GM21576 (cell line): Measurements from ENCODE around the gene KLHL21.
"Not testable (repeated sequence)": the region's sequence is repeated elsewhere in the genome, so short reads cannot be mapped to it uniquely, and the experiment has no call there.

Experiments
- ATAC-seq: cut with Tn5 transposase; IDR thresholded peaks from one replicate; pipeline ENCODE4 v1.9.1; 2021; ENCODE audit warnings: mild to moderate bottlenecking, moderate library complexity; ENCODE audit not compliant: unreplicated experiment

KLHL21 gene

DNA sequence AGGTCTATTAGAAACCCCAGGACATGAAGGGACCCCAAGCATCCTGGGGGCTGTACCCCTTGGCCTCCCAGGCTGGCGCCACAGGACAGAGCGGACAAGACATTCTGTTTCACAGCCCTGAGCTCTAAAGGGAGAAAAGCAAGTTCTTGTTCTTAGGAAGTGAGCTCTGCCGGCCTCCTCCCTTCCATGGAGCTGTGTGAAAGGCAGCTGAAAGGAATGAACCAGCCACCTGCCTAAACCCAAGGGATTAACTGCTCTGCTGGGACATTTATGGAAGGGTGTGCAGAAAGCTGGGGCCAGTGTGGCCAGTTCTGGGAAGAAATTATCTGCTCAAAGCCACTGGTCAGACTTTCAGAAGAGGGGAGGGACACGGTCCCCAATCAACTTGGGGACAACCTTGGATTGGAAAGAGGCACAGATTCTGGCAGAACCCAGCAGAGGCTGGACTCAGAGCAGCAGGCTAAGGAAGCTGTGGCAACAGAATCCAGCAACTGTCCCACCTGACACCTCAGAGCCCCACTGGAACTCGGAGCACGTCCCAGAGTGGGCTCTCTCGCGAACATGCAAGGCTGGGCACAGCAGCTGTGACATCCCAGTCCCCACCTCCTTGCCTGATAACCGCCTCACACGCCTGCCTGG lies 2.1 kb downstream of the KLHL21 start:
- ATAC-seq = peak; percentile 7

DNA sequence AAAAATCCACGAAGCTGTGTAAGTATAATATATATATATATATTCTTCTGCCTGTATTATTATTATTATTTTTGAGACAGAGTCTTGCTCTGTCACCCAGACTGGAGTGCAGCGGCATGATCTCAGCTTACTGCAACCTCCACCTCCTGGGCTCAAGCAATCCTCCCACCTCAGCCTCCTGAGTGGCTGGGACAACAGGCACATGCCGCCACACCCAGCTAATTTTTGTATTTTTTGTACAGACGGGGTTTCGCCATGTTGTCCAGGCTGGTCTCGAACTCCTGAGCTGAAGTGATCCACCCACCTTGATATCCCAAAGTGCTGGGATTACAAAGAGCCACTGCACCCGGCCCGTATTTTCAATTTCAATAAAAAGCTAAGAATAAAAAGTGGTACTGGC lies 2.7 kb downstream of the KLHL21 start:
- ATAC-seq = not testable (repeated sequence)

DNA sequence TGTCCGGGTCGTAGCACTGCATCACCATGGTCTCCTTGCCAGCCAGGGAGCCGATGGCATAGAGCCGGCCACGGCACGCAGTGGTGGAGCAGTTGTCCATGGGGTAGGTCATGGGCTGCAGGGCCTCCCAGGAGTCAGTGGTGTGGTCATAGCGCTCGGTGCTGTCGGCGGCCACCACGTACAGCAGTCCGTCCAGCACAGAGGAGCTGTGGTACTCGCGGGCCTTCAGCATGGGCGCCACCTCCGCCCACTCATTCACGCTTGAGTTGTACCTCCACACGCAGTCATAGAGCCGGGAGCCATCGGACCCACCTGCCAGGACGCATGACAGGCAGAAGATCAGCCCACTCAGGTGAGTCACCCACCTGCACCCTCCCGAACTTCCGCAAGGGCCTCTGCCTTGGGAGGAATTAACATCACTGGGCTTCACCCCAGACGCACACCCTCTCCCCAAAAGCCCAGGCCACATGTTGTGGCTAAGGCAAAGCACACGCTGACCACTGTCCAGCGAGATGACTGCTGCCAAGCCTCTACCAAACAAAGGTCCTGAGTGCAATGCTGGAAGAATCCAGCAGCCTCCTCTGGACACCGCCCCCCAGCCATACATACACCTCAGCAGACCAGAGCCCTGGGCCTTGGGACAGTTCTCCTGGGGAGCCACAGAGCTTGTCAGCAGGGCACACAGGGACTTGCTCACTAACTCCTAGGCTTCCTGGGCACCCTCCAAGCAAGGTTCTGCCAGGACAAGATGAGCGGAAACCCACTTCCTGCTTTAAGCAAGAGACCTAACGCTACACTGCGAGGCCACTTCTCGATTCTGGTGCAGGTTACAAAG lies 3.3 kb downstream of the KLHL21 start:
- ATAC-seq = no peak

DNA sequence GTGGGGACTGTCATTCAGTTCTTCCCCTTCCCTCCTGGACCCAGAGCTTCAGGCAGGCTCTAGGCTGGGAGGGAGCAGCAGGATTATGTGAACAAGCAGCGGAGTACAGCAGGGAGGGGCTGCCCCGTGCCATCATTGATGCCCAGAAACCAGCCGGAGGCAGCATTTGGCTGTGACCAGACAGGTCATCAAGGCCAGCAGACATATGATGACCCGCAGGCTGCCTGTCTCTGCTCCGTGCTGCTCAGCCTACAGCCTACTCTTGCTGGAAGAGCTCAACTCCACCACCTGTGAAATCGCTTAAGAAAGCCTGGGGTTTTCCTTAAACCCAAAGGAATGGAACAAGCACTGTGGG lies 4.9 kb downstream of the KLHL21 start:
- no peak for ATAC-seq

DNA sequence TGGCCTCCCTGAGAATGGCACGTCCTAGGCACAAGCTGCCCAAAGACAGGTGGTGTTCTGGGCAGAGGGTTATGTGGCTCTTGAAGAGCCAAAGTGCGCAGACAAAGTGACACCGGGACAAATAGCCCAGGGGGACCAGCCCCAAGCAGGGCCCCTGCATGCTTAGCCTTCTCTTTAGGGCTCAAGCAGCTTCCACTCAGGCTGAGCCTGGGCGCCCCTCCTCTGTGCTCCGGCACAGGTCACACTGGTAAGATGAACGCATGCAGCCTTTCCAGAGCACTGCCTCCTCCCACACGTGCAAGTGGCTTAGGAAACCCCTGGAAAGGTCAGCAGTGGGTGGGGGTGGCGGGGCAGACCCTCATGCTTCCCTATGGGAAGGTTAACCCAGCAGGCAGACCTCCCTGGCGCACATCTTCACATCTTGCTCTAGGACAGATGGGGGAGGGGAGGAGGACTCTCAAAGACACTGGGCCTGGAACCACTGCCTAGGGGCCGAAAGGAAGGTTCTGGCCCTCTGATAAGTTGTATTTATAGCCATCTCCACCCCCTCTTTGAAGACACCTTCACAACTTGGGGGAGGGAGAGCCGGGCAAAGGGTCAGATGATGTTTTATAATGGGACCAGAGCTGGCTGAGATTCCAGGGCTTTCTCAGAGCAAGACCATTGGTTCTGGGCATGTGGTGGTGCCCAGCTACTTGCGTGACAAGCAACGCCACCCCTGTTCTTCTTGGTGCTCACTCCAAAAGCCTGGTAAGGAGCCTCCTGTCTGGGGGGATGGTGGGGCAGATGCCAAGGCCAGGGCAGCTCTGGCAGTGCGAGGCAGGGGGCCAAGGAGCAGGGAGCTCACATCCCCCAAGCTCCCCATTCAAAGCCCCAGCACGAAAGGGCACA lies 5.5 kb downstream of the KLHL21 start:
- ATAC-seq = no peak

DNA sequence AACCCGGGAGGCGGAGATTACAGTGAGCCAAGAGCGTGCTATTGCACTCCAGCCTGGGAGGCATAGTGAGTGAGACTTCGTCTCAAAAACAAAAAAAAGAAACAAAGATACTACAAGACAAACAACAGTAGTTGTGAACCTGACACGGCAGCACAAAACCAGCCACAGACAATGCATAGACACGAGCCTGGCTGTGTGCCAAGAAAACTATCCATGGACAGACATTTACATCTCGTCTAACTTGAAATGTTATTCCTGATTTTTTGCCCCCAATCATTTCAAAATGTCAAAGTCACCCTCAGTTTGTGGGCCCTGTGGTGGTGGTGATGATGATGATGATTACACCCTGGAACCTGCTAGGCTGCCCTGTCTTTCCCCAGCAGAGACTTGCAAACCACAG lies 6.3 kb downstream of the KLHL21 start:
- ATAC-seq = no peak

DNA sequence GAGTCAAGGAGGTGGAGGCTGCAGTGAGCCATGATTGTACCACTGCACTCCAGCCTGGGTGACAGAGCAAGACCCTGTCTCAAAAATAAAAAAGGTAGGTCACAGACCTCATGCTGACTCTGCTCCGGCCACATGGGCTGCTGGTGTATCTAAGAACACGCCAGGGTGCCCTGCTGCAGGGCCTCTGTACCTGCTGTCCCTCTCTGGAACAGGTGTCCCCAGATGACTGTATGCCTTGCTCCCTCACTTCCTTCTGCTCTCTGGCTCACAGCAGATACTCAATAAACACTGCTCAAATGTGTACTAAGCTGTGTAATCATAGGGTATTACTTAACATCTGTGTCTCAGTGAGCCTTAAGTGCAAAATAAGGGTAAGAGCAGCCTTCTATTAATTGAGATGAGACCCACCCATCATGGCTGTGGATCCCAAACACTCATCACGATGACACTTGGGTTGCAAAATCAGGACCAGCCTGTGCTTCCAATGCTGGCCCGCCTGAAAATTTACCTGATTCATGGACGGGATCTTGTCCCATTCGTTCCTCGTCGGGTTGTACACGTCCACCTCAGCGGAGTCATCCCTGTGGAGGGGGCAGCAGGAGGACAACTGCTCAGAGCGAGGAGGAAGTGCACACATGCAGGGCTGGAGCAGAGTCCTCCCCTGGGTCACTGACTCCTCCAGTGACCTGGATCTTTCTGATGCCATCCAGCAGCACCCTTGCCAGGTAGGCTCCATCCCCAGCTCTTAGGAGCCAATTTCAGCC lies 7.5 kb downstream of the KLHL21 start:
- ATAC-seq = no peak

DNA sequence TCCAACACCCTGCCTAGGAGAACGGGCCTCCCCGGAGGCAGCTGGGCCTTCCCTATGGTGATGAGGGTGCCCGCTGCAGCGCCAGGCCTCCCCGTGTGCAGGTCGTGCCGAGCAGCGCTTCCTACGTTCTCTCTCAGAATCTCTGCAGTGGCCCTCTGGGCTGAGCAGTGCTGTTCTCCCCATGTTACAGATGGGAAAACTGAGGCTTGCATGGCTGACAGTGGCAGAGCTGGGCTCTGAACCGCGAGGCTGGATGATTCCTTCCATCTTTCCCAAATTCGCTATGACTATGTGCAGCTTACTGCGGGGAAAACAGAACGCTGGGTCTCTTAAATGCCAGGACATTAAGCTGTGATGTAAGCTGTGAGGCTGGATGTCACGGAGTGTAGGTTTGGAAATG lies 8.9 kb downstream of the KLHL21 start:
- no peak for ATAC-seq

DNA sequence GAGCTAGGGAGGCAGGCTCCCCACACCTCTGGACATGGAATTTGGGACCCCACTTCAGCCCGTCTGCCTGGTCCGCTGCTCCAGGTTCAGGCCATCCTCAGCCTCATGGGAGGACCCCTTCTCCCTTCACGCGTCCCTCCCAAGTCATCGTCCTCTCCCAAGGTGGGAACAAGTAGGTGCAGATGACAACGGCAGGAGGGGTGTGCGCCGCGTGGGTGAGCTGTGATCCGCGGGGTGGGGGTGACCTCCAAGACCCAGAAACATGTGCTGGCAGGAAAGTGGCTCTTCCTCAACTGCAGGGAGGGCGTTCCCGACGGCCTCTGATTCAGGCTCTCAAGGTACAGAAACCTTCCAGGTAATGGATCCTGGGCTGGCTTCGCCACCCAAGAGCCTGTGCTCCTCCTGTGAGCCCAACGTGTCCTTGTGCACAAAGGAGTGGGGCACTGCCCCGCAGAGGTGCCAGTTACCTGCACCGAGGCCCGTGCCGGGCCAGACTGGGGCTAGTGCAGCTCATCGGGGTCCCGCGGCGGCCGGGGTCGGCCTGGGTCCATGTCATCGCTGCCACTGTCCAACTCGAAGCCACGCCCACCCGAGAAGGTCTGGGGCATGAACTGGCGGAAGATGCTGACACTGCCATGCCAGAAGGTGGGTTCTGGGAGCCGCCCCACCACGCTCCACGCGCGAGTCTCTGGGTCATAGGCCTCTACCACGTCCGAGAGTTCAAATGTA lies 9.6 kb downstream of the KLHL21 start:
- no peak for ATAC-seq

DNA sequence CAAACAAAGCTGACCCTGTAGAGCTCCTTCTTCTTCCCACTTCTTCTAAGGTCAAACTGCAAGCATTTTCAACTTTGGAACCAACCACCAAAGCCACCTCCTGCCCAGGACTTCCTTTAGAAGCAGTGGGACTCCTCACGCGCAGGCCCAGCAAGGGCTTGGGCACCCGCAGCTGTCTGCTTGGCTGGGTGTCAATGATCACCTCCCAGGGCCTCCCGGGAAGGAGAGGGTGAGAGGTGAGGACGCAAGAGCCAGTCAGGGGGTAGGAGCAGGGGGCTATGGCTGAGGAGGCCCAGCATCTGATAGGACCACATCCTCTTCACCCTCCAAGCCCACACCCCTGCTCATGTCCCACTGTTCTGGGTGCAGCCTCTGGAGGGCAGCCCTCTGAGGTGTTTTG lies 10.2 kb downstream of the KLHL21 start:
- ATAC-seq = no peak

DNA sequence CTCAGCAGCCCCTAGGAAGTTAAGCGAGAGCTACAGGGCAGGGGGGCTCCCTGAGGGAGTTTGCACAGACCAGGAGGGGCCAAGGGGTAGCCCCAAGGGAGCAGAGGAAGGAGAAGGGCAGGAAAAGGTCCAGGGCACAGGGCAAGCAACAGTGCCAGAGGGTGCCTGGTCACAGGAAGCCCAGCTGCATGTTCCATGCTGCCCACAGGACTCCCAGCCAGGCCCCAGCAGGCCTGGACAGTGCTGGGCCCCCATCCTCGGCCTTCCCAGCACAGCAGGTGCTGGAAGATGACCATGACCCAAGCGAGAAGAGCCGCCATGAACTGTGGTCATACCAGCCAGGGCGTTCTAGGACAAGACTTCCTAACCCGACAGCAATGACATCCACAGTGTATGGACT lies 11.0 kb downstream of the KLHL21 start:
- no peak for ATAC-seq

DNA sequence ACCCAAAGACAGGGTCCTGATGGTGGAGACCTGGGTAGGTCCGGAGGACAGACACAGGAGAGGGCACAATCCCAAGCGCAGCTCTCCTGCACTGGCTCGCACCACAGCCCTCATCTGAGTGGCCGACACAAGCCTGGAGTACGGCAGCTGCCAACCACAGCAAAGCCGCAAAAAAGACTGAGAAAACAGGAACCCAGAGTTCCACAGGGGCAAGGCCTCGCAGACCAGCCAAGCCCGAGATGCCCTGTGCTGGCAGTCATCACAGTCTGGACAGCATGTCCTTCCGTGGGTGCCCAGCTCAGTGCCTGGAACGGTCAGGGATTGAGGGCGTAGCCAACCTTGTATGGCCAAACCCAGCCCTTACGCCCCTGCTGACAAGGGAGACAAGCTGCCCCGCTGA lies 11.4 kb downstream of the KLHL21 start:
- ATAC-seq = no peak

DNA sequence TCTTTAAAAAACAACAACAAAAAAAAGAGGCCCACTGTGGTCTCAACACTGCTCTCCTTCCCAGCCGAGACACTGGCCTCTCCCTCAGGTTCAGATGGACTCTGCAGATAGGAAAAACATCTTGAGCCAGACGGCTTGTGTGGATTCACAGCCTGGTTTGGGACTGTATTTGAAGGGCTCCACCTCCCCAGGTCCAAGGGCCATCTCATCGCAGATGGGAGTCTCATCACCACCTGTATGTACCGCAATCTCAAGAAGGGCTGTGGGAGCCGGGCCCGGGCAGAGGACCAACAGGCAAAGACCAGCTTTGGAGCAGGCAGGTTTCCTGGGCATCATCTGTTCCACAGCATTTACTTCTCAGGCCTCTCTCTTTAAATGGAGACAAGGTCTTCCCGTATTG lies 12.6 kb downstream of the KLHL21 start:
- no peak for ATAC-seq

DNA sequence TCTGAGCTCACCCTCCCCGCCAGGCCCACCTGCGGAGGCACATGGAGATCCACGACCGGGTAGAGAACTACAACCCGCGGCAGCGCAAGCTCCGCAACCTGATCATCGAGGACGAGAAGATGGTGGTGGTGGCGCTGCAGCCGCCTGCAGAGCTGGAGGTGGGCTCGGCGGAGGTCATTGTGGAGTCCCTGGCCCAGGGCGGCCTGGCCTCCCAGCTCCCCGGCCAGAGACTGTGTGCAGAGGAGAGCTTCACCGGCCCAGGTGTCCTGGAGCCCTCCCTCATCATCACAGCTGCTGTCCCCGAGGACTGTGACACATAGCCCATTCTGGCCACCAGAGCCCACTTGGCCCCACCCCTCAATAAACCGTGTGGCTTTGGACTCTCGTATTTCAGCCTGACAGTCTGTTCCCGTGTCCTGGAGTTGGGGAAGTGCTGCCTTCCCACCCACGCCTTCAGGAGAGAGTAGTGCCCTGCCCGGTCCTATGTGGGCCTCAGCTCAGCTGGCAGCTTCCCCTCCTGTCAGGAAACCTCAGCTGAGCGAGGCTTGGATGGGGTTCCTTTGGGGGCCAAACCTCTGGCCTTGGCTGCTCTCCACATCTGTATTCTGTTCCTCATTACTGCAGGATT lies 13.7 kb downstream of the KLHL21 start:
- no peak for ATAC-seq

DNA sequence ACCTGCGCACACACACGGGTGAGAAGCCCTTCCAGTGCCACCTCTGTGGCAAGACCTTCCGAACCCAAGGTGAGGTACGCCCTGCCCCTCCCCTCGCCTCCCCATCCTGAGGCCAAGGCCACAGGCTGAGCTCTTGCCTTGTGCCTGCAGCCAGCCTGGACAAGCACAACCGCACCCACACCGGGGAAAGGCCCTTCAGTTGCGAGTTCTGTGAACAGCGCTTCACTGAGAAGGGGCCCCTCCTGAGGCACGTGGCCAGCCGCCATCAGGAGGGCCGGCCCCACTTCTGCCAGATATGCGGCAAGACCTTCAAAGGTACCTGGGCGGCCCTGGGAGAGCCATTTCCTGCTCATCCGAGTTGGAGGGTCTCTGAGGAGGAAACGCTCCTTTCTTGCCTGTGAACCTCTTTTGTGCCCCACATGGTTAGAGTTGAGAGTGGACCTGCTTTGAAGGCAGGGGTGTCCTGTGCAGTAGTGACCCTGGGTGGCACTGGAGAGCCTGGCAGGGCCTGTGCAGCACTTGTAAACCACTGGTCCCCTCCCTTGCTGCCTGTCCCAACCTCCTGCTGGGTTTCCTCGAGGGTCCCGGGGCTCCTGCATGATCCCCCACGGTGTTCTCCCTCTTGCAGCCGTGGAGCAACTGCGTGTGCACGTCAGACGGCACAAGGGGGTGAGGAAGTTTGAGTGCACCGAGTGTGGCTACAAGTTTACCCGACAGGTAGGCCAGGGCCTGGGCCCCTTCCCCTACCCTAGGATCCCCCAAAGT lies 14.4 kb downstream of the KLHL21 start:
- ATAC-seq = no peak

DNA sequence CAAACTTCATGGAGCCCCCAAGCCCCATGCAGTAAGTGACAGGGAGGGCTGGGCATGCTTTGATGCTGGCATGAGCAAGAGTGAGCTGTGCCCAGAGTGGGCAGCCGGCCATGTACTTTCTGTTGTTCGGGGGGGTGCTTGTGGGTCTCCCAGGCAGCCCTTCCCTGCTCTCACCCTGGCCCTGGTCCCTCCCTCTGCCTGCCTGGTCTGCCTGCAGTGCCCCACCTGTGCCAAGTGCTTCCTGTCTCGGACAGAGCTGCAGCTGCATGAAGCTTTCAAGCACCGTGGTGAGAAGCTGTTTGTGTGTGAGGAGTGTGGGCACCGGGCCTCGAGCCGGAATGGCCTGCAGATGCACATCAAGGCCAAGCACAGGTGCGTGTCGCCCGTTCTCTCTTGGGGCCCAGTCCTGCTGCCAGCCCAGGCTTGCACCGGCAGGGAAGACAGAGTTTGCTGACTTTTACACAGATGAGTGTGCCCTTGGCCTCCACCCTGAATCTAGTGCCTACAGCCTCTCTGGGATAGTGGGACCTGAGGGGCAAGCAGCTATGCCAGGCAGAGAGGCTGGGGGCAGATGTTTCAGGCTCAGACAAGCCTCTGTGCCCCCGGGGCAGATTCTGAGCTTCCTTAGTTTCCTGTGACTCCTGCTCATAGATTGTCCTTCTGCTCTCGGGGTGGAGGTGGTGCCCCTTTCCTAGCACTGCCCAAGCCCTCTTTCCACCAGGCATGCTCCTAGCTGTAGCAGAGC lies 15.2 kb downstream of the KLHL21 start:
- ATAC-seq = no peak

DNA sequence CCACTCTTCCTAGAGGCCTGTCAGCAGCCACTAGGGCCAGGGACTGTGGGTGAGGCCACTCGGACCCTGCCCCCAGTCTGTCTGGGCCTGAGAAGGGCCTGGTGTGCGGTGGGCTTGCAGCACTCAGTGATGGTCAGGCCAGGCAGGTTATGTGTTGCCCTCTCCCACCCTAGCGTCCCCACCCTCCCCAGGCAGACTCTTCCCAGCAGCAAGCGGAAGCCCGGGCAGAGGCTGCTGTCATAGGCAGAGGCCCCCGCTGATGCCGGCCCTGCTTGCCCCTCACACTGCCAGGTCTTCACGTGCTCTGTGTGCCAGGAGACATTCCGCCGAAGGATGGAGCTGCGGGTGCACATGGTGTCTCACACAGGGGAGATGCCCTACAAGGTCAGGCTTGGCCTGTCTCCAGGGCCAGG lies 16.3 kb downstream of the KLHL21 start:
- ATAC-seq = no peak

DNA sequence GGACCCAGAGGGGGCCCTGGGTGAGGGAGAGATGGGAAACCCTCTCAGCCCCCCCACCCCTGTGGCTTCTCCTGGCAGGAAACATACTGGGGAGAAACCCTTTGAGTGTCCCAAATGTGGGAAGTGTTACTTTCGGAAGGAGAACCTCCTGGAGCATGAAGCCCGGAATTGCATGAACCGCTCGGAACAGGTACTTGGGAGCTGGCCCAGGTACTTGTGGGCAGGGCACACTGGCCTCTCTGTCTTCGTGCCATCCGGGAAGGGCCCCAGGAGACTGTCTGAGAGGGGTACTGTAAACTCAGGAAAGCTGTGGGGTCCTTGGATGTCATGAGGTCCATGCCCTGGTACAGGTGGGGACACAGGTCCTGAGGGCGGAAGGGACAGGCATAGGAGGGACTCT lies 16.8 kb downstream of the KLHL21 start:
- no peak for ATAC-seq
